IMR-90 (cell line): ENCODE measurements around the gene SIPA1. TPM values are rescaled to one million over a fixed set of nuclear protein-coding genes. Genes with fewer than 3 reads are reported as not detected.

Experiments used
- ATAC-seq: fragments of 200-7000 bp; cut with Tn5 transposase; 2 replicates; pipeline ENCODE4 v1.9.1; 2020; ENCODE audit warnings: low read depth, mild to moderate bottlenecking, moderate library complexity
- BruUV-seq: library from RNA; stranded (reverse); fragments of 400-500 nt; replicated peaks from 2 replicates; lab custom pipeline; 2021; lab: Mats Ljungman, UMichigan
- CTCF ChIA-PET: fragments of 300-600 bp; formaldehyde crosslinking; extraction: SDS; loops from one replicate; lab custom pipeline; 2021; ENCODE audit warnings: antibody characterized with exemption; lab: Yijun Ruan, JAX
- POLR2A ChIA-PET: fragments of 300-600 bp; sonication (Branson Sonifier 250); formaldehyde crosslinking; loops from one replicate; lab custom pipeline; 2022; ENCODE audit warnings: antibody characterized with exemption; ENCODE audit not compliant: unreplicated experiment; lab: Charles Lee
- DNase-seq: peaks from one replicate; pipeline ENCODE4 v3.0.0; 2013
- H2AFZ ChIP-seq: replicated peaks from 2 replicates; pipeline ENCODE3; 2013; ENCODE audit warnings: low read length, mild to moderate bottlenecking; ENCODE audit not compliant: poor library complexity
- H2AK5ac ChIP-seq: 2 replicates; pipeline ENCODE4 v1.6.1; 2013; ENCODE audit warnings: low read depth, low read length, inconsistent platforms
- H2AK9ac ChIP-seq: replicated peaks from 2 replicates; pipeline ENCODE3; 2013; ENCODE audit warnings: mild to moderate bottlenecking, low read depth, low read length, moderate library complexity; ENCODE audit not compliant: poor library complexity
- H2BK120ac ChIP-seq: 2 replicates; pipeline ENCODE4 v1.6.1; 2013; ENCODE audit warnings: low read depth, low read length, inconsistent platforms
- H2BK15ac ChIP-seq: 3 replicates; pipeline ENCODE4 v1.6.1; 2013; ENCODE audit warnings: low read depth, low read length, inconsistent platforms
- H2BK20ac ChIP-seq: 2 replicates; pipeline ENCODE4 v1.6.1; 2013; ENCODE audit warnings: low read depth, mild to moderate bottlenecking, inconsistent platforms, low read length, moderate library complexity
- H2BK5ac ChIP-seq: 2 replicates; pipeline ENCODE4 v1.6.1; 2013; ENCODE audit warnings: mild to moderate bottlenecking, low read depth, low read length, inconsistent platforms; ENCODE audit not compliant: poor library complexity, severe bottlenecking
- H3K14ac ChIP-seq: replicated peaks from 2 replicates; pipeline ENCODE4 v1.6.1; 2013; ENCODE audit warnings: low read depth, low read length, inconsistent platforms
- H3K18ac ChIP-seq: 2 replicates; pipeline ENCODE4 v1.6.1; 2013; ENCODE audit warnings: low read depth, low read length, control low read depth
- H3K23ac ChIP-seq: 2 replicates; pipeline ENCODE4 v1.6.1; 2013; ENCODE audit warnings: low read depth, low read length, inconsistent platforms
- H3K27ac ChIP-seq: 2 replicates; pipeline ENCODE4 v1.5.1; 2013; ENCODE audit warnings: mild to moderate bottlenecking, control low read depth, low read length; ENCODE audit not compliant: insufficient read depth
- H3K27me3 ChIP-seq: 2 replicates; pipeline ENCODE4 v1.6.1; 2013; ENCODE audit warnings: low read length; ENCODE audit not compliant: control insufficient read depth, insufficient read depth
- H3K36me3 ChIP-seq: 2 replicates; pipeline ENCODE4 v1.6.1; 2013; ENCODE audit warnings: low read length, mixed read lengths; ENCODE audit not compliant: control insufficient read depth, insufficient read depth
- H3K4ac ChIP-seq: 2 replicates; pipeline ENCODE4 v1.6.1; 2013; ENCODE audit warnings: low read depth, low read length, inconsistent platforms
- H3K4me1 ChIP-seq: 2 replicates; pipeline ENCODE4 v1.6.1; 2013; ENCODE audit warnings: low read length, mixed read lengths; ENCODE audit not compliant: control insufficient read depth, insufficient read depth
- H3K4me2 ChIP-seq: 2 replicates; pipeline ENCODE4 v1.6.1; 2013; ENCODE audit warnings: low read depth, mild to moderate bottlenecking, control low read depth, low read length, moderate library complexity
- H3K4me3 ChIP-seq: 2 replicates; pipeline ENCODE4 v1.5.1; 2013; ENCODE audit warnings: low read depth, mild to moderate bottlenecking, control low read depth, low read length, moderate library complexity; ENCODE audit not compliant: insufficient read depth
- H3K56ac ChIP-seq: 2 replicates; pipeline ENCODE4 v1.6.1; 2013; ENCODE audit warnings: low read length, inconsistent platforms; ENCODE audit not compliant: insufficient read depth; ENCODE audit errors: extremely low read depth
- H3K79me1 ChIP-seq, 2 experiments: 2 replicates each; pipeline ENCODE4 v1.6.1; 2013; ENCODE audit warnings: low read length in 2 of 2, inconsistent platforms in 1 of 2, low read depth in 1 of 2
- H3K9ac ChIP-seq: 2 replicates; pipeline ENCODE4 v1.6.1; 2013; ENCODE audit warnings: low read depth, low read length, control low read depth
- H3K9me1 ChIP-seq: 2 replicates; pipeline ENCODE4 v1.6.1; 2013; ENCODE audit warnings: low read length, inconsistent platforms; ENCODE audit not compliant: insufficient read depth
- H3K9me3 ChIP-seq: 2 replicates; pipeline ENCODE4 v1.6.1; 2013; ENCODE audit warnings: low read length; ENCODE audit not compliant: control insufficient read depth, insufficient read depth
- H4K20me1 ChIP-seq: 2 replicates; pipeline ENCODE4 v1.6.1; 2013; ENCODE audit warnings: low read length, inconsistent platforms; ENCODE audit not compliant: insufficient read depth
- H4K5ac ChIP-seq: 2 replicates; pipeline ENCODE4 v1.6.1; 2013; ENCODE audit warnings: mild to moderate bottlenecking, low read depth, low read length, control low read depth
- H4K8ac ChIP-seq, 2 experiments: 2 replicates each; pipeline ENCODE4 v1.6.1; 2013; ENCODE audit warnings: low read depth in 2 of 2, low read length in 2 of 2, control low read depth in 1 of 2, inconsistent platforms in 1 of 2
- H4K91ac ChIP-seq: 2 replicates; pipeline ENCODE4 v1.6.1; 2013; ENCODE audit warnings: low read depth, low read length, inconsistent platforms; ENCODE audit not compliant: insufficient read depth
- BHLHE40 ChIP-seq: fragments of 150-350 bp; IDR thresholded peaks from 2 replicates; pipeline ENCODE4 v1.6.1; 2016; ENCODE audit warnings: mild to moderate bottlenecking, low read depth, low read length
- CEBPB ChIP-seq: IDR thresholded peaks from 2 replicates; pipeline ENCODE4 v1.6.1; 2012; ENCODE audit warnings: low read depth, low read length, improper control_type of control experiment
- CHD1 ChIP-seq: IDR thresholded peaks from 2 replicates; pipeline ENCODE4 v1.6.1; 2012; ENCODE audit warnings: low read depth, low read length, improper control_type of control experiment
- ELK1 ChIP-seq: fragments of 150-350 bp; IDR thresholded peaks from 2 replicates; pipeline ENCODE4 v1.6.1; 2016; ENCODE audit warnings: low read depth, mild to moderate bottlenecking, low read length, moderate library complexity, borderline replicate concordance
- FOS ChIP-seq: fragments of 150-350 bp; IDR thresholded peaks from 2 replicates; pipeline ENCODE4 v1.6.1; 2016; ENCODE audit warnings: low read depth, low read length
- MAFK ChIP-seq: IDR thresholded peaks from 2 replicates; pipeline ENCODE4 v1.6.1; 2012; ENCODE audit warnings: low read depth, low read length, improper control_type of control experiment
- MAZ ChIP-seq: IDR thresholded peaks from 2 replicates; pipeline ENCODE4 v1.6.1; 2012; ENCODE audit warnings: low read depth, mild to moderate bottlenecking, low read length, improper control_type of control experiment, moderate library complexity, borderline replicate concordance
- MXI1 ChIP-seq: IDR thresholded peaks from 2 replicates; pipeline ENCODE4 v1.6.1; 2012; ENCODE audit warnings: low read depth, mild to moderate bottlenecking, low read length, moderate library complexity, borderline replicate concordance
- NFE2L2 ChIP-seq: fragments of 150-350 bp; IDR thresholded peaks from 2 replicates; pipeline ENCODE4 v1.6.1; 2016; ENCODE audit warnings: low read depth, mild to moderate bottlenecking, low read length
- POLR2A ChIP-seq: IDR thresholded peaks from 2 replicates; pipeline ENCODE4 v1.6.1; 2012; ENCODE audit warnings: mild to moderate bottlenecking, low read depth, low read length
- RAD21 ChIP-seq: IDR thresholded peaks from 2 replicates; pipeline ENCODE4 v1.6.1; 2012; ENCODE audit warnings: low read length, improper control_type of control experiment
- RCOR1 ChIP-seq: IDR thresholded peaks from 2 replicates; pipeline ENCODE4 v1.6.1; 2012; ENCODE audit warnings: mild to moderate bottlenecking, low read length, improper control_type of control experiment; ENCODE audit not compliant: insufficient replicate concordance
- SMC3 ChIP-seq: fragments of 150-350 bp; IDR thresholded peaks from 2 replicates; pipeline ENCODE4 v1.6.1; 2016; ENCODE audit warnings: low read depth, mild to moderate bottlenecking, antibody characterized with exemption, low read length, moderate library complexity
- USF2 ChIP-seq: fragments of 150-350 bp; IDR thresholded peaks from 2 replicates; pipeline ENCODE4 v1.6.1; 2017; ENCODE audit warnings: mild to moderate bottlenecking, antibody characterized with exemption, low read length, low read depth
- WGBS, 2 experiments: methylation state at CpG; one replicate each; pipeline versions ENCODE4 v1.1.5 to v1.1.7; 2013; ENCODE audit warnings: missing lambda C conversion rate in 2 of 2; ENCODE audit not compliant: insufficient read length in 1 of 2; ENCODE audit errors: extremely low coverage in 2 of 2; 5-methylcytosine and 5-hydroxymethylcytosine counted together
- dilution Hi-C: fragments of 300-500 bp; cut with HindIII; formaldehyde crosslinking; loops from one replicate; pipeline ENCODE4 v1.14.3; 2018; ENCODE audit warnings: low sequenced_read_pairs; ENCODE audit not compliant: unreplicated experiment
- in situ Hi-C: fragments of 300-500 bp; cut with MboI; formaldehyde crosslinking; loops from 3 replicates; pipeline ENCODE4 v1.14.3; 2019; ENCODE audit warnings: low sequenced_read_pairs, inconsistent platforms, mixed read lengths
- intact Hi-C: fragments of 100-400 bp; cut with micrococcal nuclease; formaldehyde crosslinking; loops from 2 replicates; pipeline ENCODE4 v1.10.0; 2022
- polyA plus RNA-seq, 3 experiments: library from polyadenylated mRNA; depleted of rRNA; stranded (reverse); fragments of >200 nt; gene quantifications; 2 replicates each; pipeline ENCODE4 v1.2.3, GENCODE V29; 2012; ENCODE audit warnings: low replicate concordance in 1 of 3
- total RNA-seq: library from RNA; depleted of rRNA; stranded (reverse); fragments of >200 nt; gene quantifications from 2 replicates; pipeline ENCODE4 v1.2.3, GENCODE V29; 2012
- TF ChIP-seq, protein P1 (sequence below): conservative IDR thresholded peaks from 2 replicates; pipeline ENCODE4 v1.5.1; 2012; ENCODE audit warnings: mild to moderate bottlenecking, low read depth, low read length, improper control_type of control experiment

The SIPA1 gene
- total and polyA plus RNA-seq, 2 of the 4 experiments (the other 2 are of a cell fraction): 10.6 to 39.7 TPM

DNA sequence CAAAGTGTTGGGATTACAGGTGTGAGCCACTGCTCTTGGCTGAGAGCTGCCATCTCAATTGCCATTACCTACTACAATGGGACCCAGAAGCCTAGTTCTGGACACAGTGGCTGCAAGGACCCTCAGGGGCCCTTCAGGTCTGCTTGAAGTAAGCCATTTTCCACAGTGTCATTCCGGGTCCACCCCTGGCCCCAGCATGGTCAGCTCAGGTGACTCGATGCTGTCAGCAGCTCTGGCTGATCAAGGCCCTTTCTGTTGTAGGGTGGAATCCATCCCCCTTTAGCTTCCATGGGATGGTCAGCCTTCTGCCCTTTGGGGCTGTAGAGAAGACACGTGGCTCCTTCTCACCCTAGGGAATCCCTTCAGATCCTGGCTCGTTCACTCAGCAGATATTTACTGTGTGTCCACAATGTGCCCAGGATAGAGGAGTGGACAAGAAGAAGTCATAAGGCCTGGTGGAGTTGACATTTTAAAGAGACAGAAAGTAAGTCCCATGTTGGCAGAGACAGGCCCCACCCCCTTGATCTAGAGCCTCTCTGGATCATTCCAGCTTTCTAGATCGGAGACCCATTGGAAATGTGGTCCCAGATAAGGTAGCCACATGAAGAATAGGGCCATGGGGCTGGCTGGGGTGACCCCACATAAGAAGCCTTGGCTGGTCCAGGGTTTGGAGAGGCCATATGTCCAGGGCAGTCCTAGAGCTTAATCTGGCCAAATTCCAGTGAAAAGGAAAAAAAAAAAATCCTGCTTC lies 59.1 kb downstream of the SIPA1 start:
- ATAC-seq (no peak), DNase-seq (no peak)
- H3K36me3 ChIP-seq: no peaks in the 10 kb centered on the region
- intact Hi-C loops: loop anchor here (10.0 kb wide), 1 partner anchor 68 kb away; no protein-coding TSS in a partner anchor
- no peak overlapping the region for H2BK20ac ChIP-seq
- no peak overlapping the region for H2AK5ac ChIP-seq
- H3K79me1 ChIP-seq: no peaks in the 10 kb centered on the region
- H3K9me1 ChIP-seq: 0 out of 2 replicates have a peak, but pooled peaks cover 2% of the 10 kb centered on the region
- H3K4me1 ChIP-seq: no peaks in the 10 kb centered on the region
- CTCF ChIA-PET: interaction anchor here (0.6 kb wide), 1 partner anchor 562 kb away, joined by 4 read pairs; no protein-coding TSS in a partner anchor
- no peak overlapping the region for H3K27ac ChIP-seq
- no peaks in the 10 kb centered on the region for H3K9me3 ChIP-seq
- H4K91ac ChIP-seq: no peak overlapping the region
- no TSS peak for BruUV-seq
- no peaks in the 10 kb centered on the region for H4K20me1 ChIP-seq
- H3K9ac ChIP-seq: no peak overlapping the region
- H4K8ac ChIP-seq: no peak overlapping the region
- dilution Hi-C loops: no loop called here
- peaks cover 46% of the 10 kb centered on the region for H3K27me3 ChIP-seq
- H3K4ac ChIP-seq: no peak overlapping the region
- no peak overlapping the region for H2BK5ac ChIP-seq
- no peak overlapping the region for H2AFZ ChIP-seq
- no peak overlapping the region for H3K56ac ChIP-seq
- H2BK120ac ChIP-seq: no peak overlapping the region
- H3K23ac ChIP-seq: no peak overlapping the region
- no peak overlapping the region for H2BK15ac ChIP-seq
- POLR2A ChIA-PET: interaction anchor here (0.7 kb wide), 1 partner anchor 21 kb away, joined by 3 read pairs; no protein-coding TSS in a partner anchor
- no peak overlapping the region for H3K14ac ChIP-seq
- WGBS, 2 experiments: 50% methylated on average over 1 of the region's 5 CpGs; no CpG with 5 or more reads in 1 of the 2 experiments
- no peak overlapping the region for H3K4me3 ChIP-seq
- H2AK9ac ChIP-seq: no peak overlapping the region
- H4K5ac ChIP-seq: no peak overlapping the region
- H3K4me2 ChIP-seq: no peak overlapping the region
- in situ Hi-C loops: no loop called here
- no peak overlapping the region for H3K18ac ChIP-seq
- TF ChIP-seq BHLHE40: no peak
- TF ChIP-seq MXI1: no peak
- TF ChIP-seq MAFK: no peak
- TF ChIP-seq USF2: no peak
- no peak for TF ChIP-seq CHD1
- TF ChIP-seq, protein P1, sequence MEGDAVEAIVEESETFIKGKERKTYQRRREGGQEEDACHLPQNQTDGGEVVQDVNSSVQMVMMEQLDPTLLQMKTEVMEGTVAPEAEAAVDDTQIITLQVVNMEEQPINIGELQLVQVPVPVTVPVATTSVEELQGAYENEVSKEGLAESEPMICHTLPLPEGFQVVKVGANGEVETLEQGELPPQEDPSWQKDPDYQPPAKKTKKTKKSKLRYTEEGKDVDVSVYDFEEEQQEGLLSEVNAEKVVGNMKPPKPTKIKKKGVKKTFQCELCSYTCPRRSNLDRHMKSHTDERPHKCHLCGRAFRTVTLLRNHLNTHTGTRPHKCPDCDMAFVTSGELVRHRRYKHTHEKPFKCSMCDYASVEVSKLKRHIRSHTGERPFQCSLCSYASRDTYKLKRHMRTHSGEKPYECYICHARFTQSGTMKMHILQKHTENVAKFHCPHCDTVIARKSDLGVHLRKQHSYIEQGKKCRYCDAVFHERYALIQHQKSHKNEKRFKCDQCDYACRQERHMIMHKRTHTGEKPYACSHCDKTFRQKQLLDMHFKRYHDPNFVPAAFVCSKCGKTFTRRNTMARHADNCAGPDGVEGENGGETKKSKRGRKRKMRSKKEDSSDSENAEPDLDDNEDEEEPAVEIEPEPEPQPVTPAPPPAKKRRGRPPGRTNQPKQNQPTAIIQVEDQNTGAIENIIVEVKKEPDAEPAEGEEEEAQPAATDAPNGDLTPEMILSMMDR: no peak
- TF ChIP-seq CEBPB: no peak
- TF ChIP-seq RAD21: no peak
- TF ChIP-seq NFE2L2: no peak
- TF ChIP-seq FOS: no peak
- TF ChIP-seq ELK1: no peak
- TF ChIP-seq RCOR1: no peak
- no peak for TF ChIP-seq POLR2A
- no peak for TF ChIP-seq MAZ
- no peak for TF ChIP-seq SMC3
